Fibroblast of lung (primary cell): Measurements from ENCODE around the gene LGALS7B. TPM values are rescaled to one million over a fixed set of nuclear protein-coding genes. Genes with fewer than 3 reads are reported as not detected.

Source experiments
- DNase-seq, 2 donors: peaks; one replicate each; pipeline versions ENCODE4 v3.0.0 to v3.0.0-alpha.2; 2010; ENCODE audit warnings: low read depth in 2 of 2
- H2AFZ ChIP-seq: 2 replicates; pipeline ENCODE4 v1.5.1; 2012; ENCODE audit warnings: low read length, control low read depth, inconsistent platforms
- H3K27ac ChIP-seq: 2 replicates; pipeline ENCODE4 v1.5.1; 2011; ENCODE audit warnings: low read length, control low read depth; ENCODE audit not compliant: insufficient read depth
- H3K27me3 ChIP-seq: 2 replicates; pipeline ENCODE4 v1.5.1; 2011; ENCODE audit warnings: mild to moderate bottlenecking, low read length; ENCODE audit not compliant: control insufficient read depth, insufficient read depth
- H3K36me3 ChIP-seq: 2 replicates; pipeline ENCODE4 v1.5.1; 2011; ENCODE audit warnings: low read length; ENCODE audit not compliant: control insufficient read depth, insufficient read depth
- H3K4me1 ChIP-seq: 2 replicates; pipeline ENCODE4 v1.5.1; 2011; ENCODE audit warnings: low read length; ENCODE audit not compliant: control insufficient read depth, insufficient read depth; ENCODE audit errors: extremely low read depth
- H3K4me2 ChIP-seq: 2 replicates; pipeline ENCODE4 v1.5.1; 2011; ENCODE audit warnings: low read length, control low read depth; ENCODE audit not compliant: insufficient read depth; ENCODE audit errors: extremely low read depth
- H3K4me3 ChIP-seq, 4 experiments: fragments of 200-600 bp in 1 of 4; sonication (generic) in 1 of 4; replicated peaks in 1 of 4; 2 replicates each; pipeline ENCODE4 v1.5.1; 2011 to 2016; ENCODE audit warnings: low read length in 4 of 4, low read depth in 3 of 4, mild to moderate bottlenecking in 3 of 4, control low read depth in 2 of 4, inconsistent platforms in 1 of 4, mixed read lengths in 1 of 4; ENCODE audit not compliant: insufficient read depth in 1 of 4; ENCODE audit errors: control extremely low read depth in 1 of 4
- H3K79me2 ChIP-seq: 2 replicates; pipeline ENCODE4 v1.5.1; 2012; ENCODE audit warnings: mild to moderate bottlenecking, low read length, inconsistent platforms; ENCODE audit not compliant: control insufficient read depth, insufficient read depth
- H3K9ac ChIP-seq: 2 replicates; pipeline ENCODE4 v1.5.1; 2011; ENCODE audit warnings: mild to moderate bottlenecking, low read length, control low read depth; ENCODE audit not compliant: insufficient read depth
- H3K9me3 ChIP-seq: 2 replicates; pipeline ENCODE4 v1.5.1; 2012; ENCODE audit warnings: low read depth, low read length; ENCODE audit not compliant: control insufficient read depth, insufficient read depth
- H4K20me1 ChIP-seq: 2 replicates; pipeline ENCODE4 v1.5.1; 2011; ENCODE audit warnings: low read length; ENCODE audit not compliant: control insufficient read depth, insufficient read depth; ENCODE audit errors: extremely low read depth
- EZH2 ChIP-seq: IDR thresholded peaks from 2 replicates; pipeline ENCODE4 v1.5.1; 2012; ENCODE audit warnings: low read length, control low read depth, mild to moderate bottlenecking; ENCODE audit errors: missing control alignments
- polyA plus RNA-seq, 2 donors: library from polyadenylated mRNA; depleted of rRNA in 1 of 2; stranded (reverse) in 1 of 2; unstranded in 1 of 2; fragments of >200 nt; gene quantifications; 2 replicates each; pipeline ENCODE4 v1.2.1, GENCODE V29; 2011 to 2012; ENCODE audit warnings: missing spikeins in 1 of 2
- total RNA-seq: library from RNA; depleted of rRNA; stranded (reverse); fragments of >200 nt; gene quantifications from 2 replicates; pipeline ENCODE4 v1.2.1, GENCODE V29; 2014
- TF ChIP-seq, protein P1 (sequence below), 2 donors: IDR thresholded peaks in 1 of 2; conservative IDR thresholded peaks in 1 of 2; 1 replicate in 1 of 2; 2 replicates in 1 of 2; pipeline ENCODE4 v1.5.1; 2011 to 2012; ENCODE audit warnings: low read length in 2 of 2, control low read depth in 1 of 2, inconsistent platforms in 1 of 2, low read depth in 1 of 2, mild to moderate bottlenecking in 1 of 2

LGALS7B gene
- total and polyA plus RNA-seq, 2 donors (not counting 1 experiment from before 2014, with no cell fraction given), result 0.28 TPM; not detected in 1

GRCh38 chr19:38808741-38809140 lies 19.7 kb downstream of the LGALS7B start:
- Histone ChIP-seq H3K9ac (no peak overlapping the region), H3K9me3 (no peaks in the 10 kb centered on the region), H3K4me3 (no peak overlapping the region), H3K4me1 (no peaks in the 10 kb centered on the region), H3K27me3 (no peaks in the 10 kb centered on the region), H3K4me2 (no peak overlapping the region), H3K27ac (no peak overlapping the region), H4K20me1 (no peaks in the 10 kb centered on the region), H3K79me2 (no peaks in the 10 kb centered on the region), H2AFZ (no peak overlapping the region), H3K36me3 (no peaks in the 10 kb centered on the region)
- no peak for TF ChIP-seq EZH2
- TF ChIP-seq, protein P1, sequence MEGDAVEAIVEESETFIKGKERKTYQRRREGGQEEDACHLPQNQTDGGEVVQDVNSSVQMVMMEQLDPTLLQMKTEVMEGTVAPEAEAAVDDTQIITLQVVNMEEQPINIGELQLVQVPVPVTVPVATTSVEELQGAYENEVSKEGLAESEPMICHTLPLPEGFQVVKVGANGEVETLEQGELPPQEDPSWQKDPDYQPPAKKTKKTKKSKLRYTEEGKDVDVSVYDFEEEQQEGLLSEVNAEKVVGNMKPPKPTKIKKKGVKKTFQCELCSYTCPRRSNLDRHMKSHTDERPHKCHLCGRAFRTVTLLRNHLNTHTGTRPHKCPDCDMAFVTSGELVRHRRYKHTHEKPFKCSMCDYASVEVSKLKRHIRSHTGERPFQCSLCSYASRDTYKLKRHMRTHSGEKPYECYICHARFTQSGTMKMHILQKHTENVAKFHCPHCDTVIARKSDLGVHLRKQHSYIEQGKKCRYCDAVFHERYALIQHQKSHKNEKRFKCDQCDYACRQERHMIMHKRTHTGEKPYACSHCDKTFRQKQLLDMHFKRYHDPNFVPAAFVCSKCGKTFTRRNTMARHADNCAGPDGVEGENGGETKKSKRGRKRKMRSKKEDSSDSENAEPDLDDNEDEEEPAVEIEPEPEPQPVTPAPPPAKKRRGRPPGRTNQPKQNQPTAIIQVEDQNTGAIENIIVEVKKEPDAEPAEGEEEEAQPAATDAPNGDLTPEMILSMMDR (conservative IDR thresholded peaks at IDR 0.05 in 1 of 2, IDR thresholded peaks at IDR 0.05 in 1 of 2; ENCODE audit: low read depth in 1 of 2, low read length in 2 of 2), result no peak
- DNase-seq, result no peak

DNA sequence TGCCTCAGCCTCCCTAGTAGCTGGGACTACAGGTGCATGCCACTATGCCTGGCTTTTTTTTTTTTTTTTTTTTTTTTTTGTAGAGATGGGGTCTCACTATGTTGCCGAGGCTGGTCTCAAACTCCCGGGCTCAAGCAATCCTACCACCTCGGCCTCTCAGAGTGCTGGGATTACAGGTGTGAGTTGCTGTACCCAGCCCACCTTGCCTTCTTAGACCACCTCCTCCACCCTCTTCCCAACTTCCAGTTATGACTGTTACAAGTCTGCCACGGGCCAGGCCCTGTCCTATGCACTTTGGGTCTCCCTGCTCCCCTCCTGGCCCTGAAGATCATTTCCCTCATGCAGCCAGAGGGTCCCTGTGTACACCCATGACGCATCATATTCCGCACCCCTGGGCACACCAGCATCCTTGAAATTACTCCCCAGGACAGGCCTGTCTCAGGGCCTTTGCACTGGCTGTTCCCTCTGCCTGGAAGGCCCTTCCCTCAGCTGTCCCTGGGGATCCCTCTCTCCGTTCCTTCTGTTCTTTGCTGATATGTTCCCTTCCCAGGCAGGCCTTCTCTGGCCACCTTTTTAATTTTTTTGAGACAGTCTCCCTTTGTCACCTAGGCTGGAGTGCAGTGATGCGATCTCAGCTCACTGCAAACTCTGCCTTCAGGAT lies 20.7 kb downstream of the LGALS7B start:
- H3K4me2 ChIP-seq, result no peak overlapping the region
- no peak overlapping the region for H2AFZ ChIP-seq
- H3K9me3 ChIP-seq, result no peaks in the 10 kb centered on the region
- DNase-seq, result no peak
- H3K4me1 ChIP-seq, result no peaks in the 10 kb centered on the region
- H4K20me1 ChIP-seq, result no peaks in the 10 kb centered on the region
- TF ChIP-seq, protein P1 (conservative IDR thresholded peaks at IDR 0.05 in 1 of 2, IDR thresholded peaks at IDR 0.05 in 1 of 2; ENCODE audit: low read depth in 1 of 2, low read length in 2 of 2), result no peak
- TF ChIP-seq EZH2, result no peak
- no peak overlapping the region for H3K4me3 ChIP-seq
- no peaks in the 10 kb centered on the region for H3K79me2 ChIP-seq
- H3K27me3 ChIP-seq, result no peaks in the 10 kb centered on the region
- no peak overlapping the region for H3K27ac ChIP-seq
- no peaks in the 10 kb centered on the region for H3K36me3 ChIP-seq
- H3K9ac ChIP-seq, result no peak overlapping the region

GRCh38 chr19:38812009-38812840 lies 23.2 kb downstream of the LGALS7B start:
- no peak overlapping the region for H3K4me2 ChIP-seq
- no peak for TF ChIP-seq EZH2
- TF ChIP-seq, protein P1 (conservative IDR thresholded peaks at IDR 0.05 in 1 of 2, IDR thresholded peaks at IDR 0.05 in 1 of 2; ENCODE audit: low read depth in 1 of 2, low read length in 2 of 2), result no peak

More at GRCh38 chr19:38812009-38812840, 23.2 kb downstream of the LGALS7B start:
- Histone ChIP-seq H3K4me3 (no peak overlapping the region), H3K79me2 (no peaks in the 10 kb centered on the region), H3K9ac (no peak overlapping the region), H3K9me3 (no peaks in the 10 kb centered on the region), H3K4me1 (no peaks in the 10 kb centered on the region), H3K36me3 (no peaks in the 10 kb centered on the region), H3K27ac (no peak overlapping the region), H3K27me3 (no peaks in the 10 kb centered on the region), H4K20me1 (no peaks in the 10 kb centered on the region), H2AFZ (no peak overlapping the region)
- DNase-seq, result no peak
